Measurements from ENCODE around the gene C1orf198. TPM values are rescaled to one million over a fixed set of nuclear protein-coding genes. Genes with fewer than 3 reads are reported as not detected.

C1orf198 gene
- total RNA-seq, 3 donors from 2014 or later, result 4.7 to 5.2 (median 4.9) TPM

- ATAC-seq, result no peak
- DNase-seq, result no peak
- H3K27me3 Mint-ChIP-seq (ENCODE audit: low read depth), result peaks cover 46% of the 10 kb centered on the region
- no peaks in the 10 kb centered on the region for H3K4me1 Mint-ChIP-seq (ENCODE audit: low read depth)
- H3K36me3 Mint-ChIP-seq (ENCODE audit: insufficient read depth), result no peaks in the 10 kb centered on the region
- H3K4me3 Mint-ChIP-seq, result no peak overlapping the region
- no peaks in the 10 kb centered on the region for H3K9me3 Mint-ChIP-seq
These were observed 9.0 kb upstream of the C1orf198 start for GRCh38 chr1:230877146-230877923.

GRCh38 chr1:230876660-230877059 lies 8.3 kb upstream of the C1orf198 start:
- H3K9me3 Mint-ChIP-seq, result no peaks in the 10 kb centered on the region
- no peaks in the 10 kb centered on the region for H3K4me1 Mint-ChIP-seq (ENCODE audit: low read depth)
- H3K4me3 Mint-ChIP-seq, result no peak overlapping the region
- H3K27me3 Mint-ChIP-seq (ENCODE audit: low read depth), result peaks cover 48% of the 10 kb centered on the region
- no peaks in the 10 kb centered on the region for H3K36me3 Mint-ChIP-seq (ENCODE audit: insufficient read depth)
- ATAC-seq (no peak), DNase-seq (no peak)

- Mint-ChIP-seq H3K4me1 (ENCODE audit: low read depth) (no peaks in the 10 kb centered on the region), H3K27me3 (ENCODE audit: low read depth) (peaks cover 38% of the 10 kb centered on the region), H3K9me3 (no peaks in the 10 kb centered on the region), H3K36me3 (ENCODE audit: insufficient read depth) (no peaks in the 10 kb centered on the region), H3K4me3 (no peak overlapping the region)
- no peak for ATAC-seq
- no peak for DNase-seq
These were observed 7.0 kb upstream of the C1orf198 start for GRCh38 chr1:230875370-230875769.

- Mint-ChIP-seq H3K4me1 (ENCODE audit: low read depth) (peaks cover 11% of the 10 kb centered on the region), H3K9me3 (no peaks in the 10 kb centered on the region), H3K4me3 (no peak overlapping the region), H3K36me3 (ENCODE audit: insufficient read depth) (no peaks in the 10 kb centered on the region), H3K27me3 (ENCODE audit: low read depth) (peaks cover 32% of the 10 kb centered on the region)
- ATAC-seq (no peak), DNase-seq (no peak)
These were observed 2.6 kb upstream of the C1orf198 start for GRCh38 chr1:230870916-230871315.

- ATAC-seq (no peak), DNase-seq (no peak)
- peaks cover 11% of the 10 kb centered on the region for H3K4me1 Mint-ChIP-seq (ENCODE audit: low read depth)
- no peaks in the 10 kb centered on the region for H3K36me3 Mint-ChIP-seq (ENCODE audit: insufficient read depth)
- H3K27me3 Mint-ChIP-seq (ENCODE audit: low read depth), result peaks cover 24% of the 10 kb centered on the region
- no peaks in the 10 kb centered on the region for H3K9me3 Mint-ChIP-seq
- peak overlapping the region; percentile 63 for H3K4me3 Mint-ChIP-seq
These were observed 1.2 kb upstream of the C1orf198 start for GRCh38 chr1:230869500-230869899.

GRCh38 chr1:230868736-230869385 lies 540 bp upstream of the C1orf198 start:
- no peaks in the 10 kb centered on the region for H3K36me3 Mint-ChIP-seq (ENCODE audit: insufficient read depth)
- peak overlapping the region; percentile 81 for H3K4me3 Mint-ChIP-seq
- peaks cover 11% of the 10 kb centered on the region for H3K4me1 Mint-ChIP-seq (ENCODE audit: low read depth)
- ATAC-seq (peak; percentile 50 to 55), DNase-seq (no peak)
- no peaks in the 10 kb centered on the region for H3K9me3 Mint-ChIP-seq
- peaks cover 24% of the 10 kb centered on the region for H3K27me3 Mint-ChIP-seq (ENCODE audit: low read depth)

- H3K9me3 Mint-ChIP-seq, result no peaks in the 10 kb centered on the region
- H3K4me1 Mint-ChIP-seq (ENCODE audit: low read depth), result peaks cover 16% of the 10 kb centered on the region
- no peaks in the 10 kb centered on the region for H3K36me3 Mint-ChIP-seq (ENCODE audit: insufficient read depth)
- H3K4me3 Mint-ChIP-seq, result peak overlapping the region; percentile 87
- peak in 1 of 2 donors; percentile 1 for ATAC-seq
- DNase-seq, result no peak
- peaks cover 21% of the 10 kb centered on the region for H3K27me3 Mint-ChIP-seq (ENCODE audit: low read depth)
These were observed 1.0 kb downstream of the C1orf198 start for GRCh38 chr1:230867101-230867902.

- ATAC-seq (no peak), DNase-seq (no peak)
- H3K36me3 Mint-ChIP-seq (ENCODE audit: insufficient read depth), result no peaks in the 10 kb centered on the region
- peaks cover 16% of the 10 kb centered on the region for H3K4me1 Mint-ChIP-seq (ENCODE audit: low read depth)
- H3K27me3 Mint-ChIP-seq (ENCODE audit: low read depth), result peaks cover 15% of the 10 kb centered on the region
- H3K4me3 Mint-ChIP-seq, result peak overlapping the region; percentile 87
- H3K9me3 Mint-ChIP-seq, result no peaks in the 10 kb centered on the region
These were observed 1.9 kb downstream of the C1orf198 start for GRCh38 chr1:230866171-230867070.

GRCh38 chr1:230865062-230865817 lies 3.1 kb downstream of the C1orf198 start:
- DNase-seq (no peak), ATAC-seq (no peak)
- H3K27me3 Mint-ChIP-seq (ENCODE audit: low read depth), result peaks cover 15% of the 10 kb centered on the region
- H3K36me3 Mint-ChIP-seq (ENCODE audit: insufficient read depth), result no peaks in the 10 kb centered on the region
- no peaks in the 10 kb centered on the region for H3K9me3 Mint-ChIP-seq
- H3K4me1 Mint-ChIP-seq (ENCODE audit: low read depth), result peaks cover 16% of the 10 kb centered on the region
- no peak overlapping the region for H3K4me3 Mint-ChIP-seq

GRCh38 chr1:230864441-230864840 lies 3.9 kb downstream of the C1orf198 start:
- Mint-ChIP-seq H3K4me1 (ENCODE audit: low read depth) (peaks cover 16% of the 10 kb centered on the region), H3K36me3 (ENCODE audit: insufficient read depth) (no peaks in the 10 kb centered on the region), H3K9me3 (no peaks in the 10 kb centered on the region), H3K4me3 (no peak overlapping the region), H3K27me3 (ENCODE audit: low read depth) (peaks cover 9% of the 10 kb centered on the region)
- ATAC-seq, result no peak
- no peak for DNase-seq

GRCh38 chr1:230863449-230863848 lies 4.9 kb downstream of the C1orf198 start:
- H3K4me3 Mint-ChIP-seq, result no peak overlapping the region
- peaks cover 16% of the 10 kb centered on the region for H3K4me1 Mint-ChIP-seq (ENCODE audit: low read depth)
- DNase-seq, result no peak

GRCh38 chr1:230861970-230862595 lies 6.2 kb downstream of the C1orf198 start:
- no peak for DNase-seq
- peaks cover 9% of the 10 kb centered on the region for H3K4me1 Mint-ChIP-seq (ENCODE audit: low read depth)
- no peaks in the 10 kb centered on the region for H3K9me3 Mint-ChIP-seq
- no peaks in the 10 kb centered on the region for H3K36me3 Mint-ChIP-seq (ENCODE audit: insufficient read depth)
- no peaks in the 10 kb centered on the region for H3K27me3 Mint-ChIP-seq (ENCODE audit: low read depth)
- no peak overlapping the region for H3K4me3 Mint-ChIP-seq
- no peak for ATAC-seq

More at GRCh38 chr1:230863449-230863848, 4.9 kb downstream of the C1orf198 start:
- no peaks in the 10 kb centered on the region for H3K9me3 Mint-ChIP-seq
- H3K36me3 Mint-ChIP-seq (ENCODE audit: insufficient read depth), result no peaks in the 10 kb centered on the region
- no peak for ATAC-seq
- H3K27me3 Mint-ChIP-seq (ENCODE audit: low read depth), result peaks cover 3% of the 10 kb centered on the region

GRCh38 chr1:230861489-230861888 lies 6.8 kb downstream of the C1orf198 start:
- Mint-ChIP-seq H3K4me1 (ENCODE audit: low read depth) (peaks cover 5% of the 10 kb centered on the region), H3K9me3 (no peaks in the 10 kb centered on the region), H3K36me3 (ENCODE audit: insufficient read depth) (no peaks in the 10 kb centered on the region), H3K4me3 (no peak overlapping the region), H3K27me3 (ENCODE audit: low read depth) (no peaks in the 10 kb centered on the region)
- no peak for DNase-seq
- no peak for ATAC-seq
